Naive B cell (primary cell): Measurements from ENCODE around the gene CLEC2D. TPM values are rescaled to one million over a fixed set of nuclear protein-coding genes. Genes with fewer than 3 reads are reported as not detected.
A peak's percentile ranks its signal among the peaks of the same experiment; 100 is the strongest.
"Not testable (repeated sequence)": the region's sequence is repeated elsewhere in the genome, so short reads cannot be mapped to it uniquely, and the experiment has no call there.

Experiments
- ATAC-seq, 2 donors: fragments of 150-1000 bp; cut with Tn5 transposase; 2 replicates each; pipeline ENCODE4 v1.10.0; 2021; ENCODE audit warnings: low read depth in 2 of 2, mild to moderate bottlenecking in 2 of 2, moderate library complexity in 2 of 2
- DNase-seq: peaks from one replicate; pipeline ENCODE4 v3.0.0; 2022
- H3K27ac Mint-ChIP-seq, 6 donors: one replicate each; pipeline ENCODE4 v1.8.0; 2020 to 2022; ENCODE audit warnings: mild to moderate bottlenecking in 6 of 6, mixed read lengths in 6 of 6, moderate library complexity in 5 of 6, inconsistent platforms in 2 of 6
- H3K27me3 Mint-ChIP-seq, 3 donors: one replicate each; pipeline ENCODE4 v1.8.0; 2021 to 2022; ENCODE audit warnings: mixed read lengths in 3 of 3, mild to moderate bottlenecking in 1 of 3
- H3K36me3 Mint-ChIP-seq, 2 donors: one replicate each; pipeline ENCODE4 v1.8.0; 2020 to 2022; ENCODE audit warnings: mixed read lengths in 2 of 2, inconsistent platforms in 1 of 2, mild to moderate bottlenecking in 1 of 2
- H3K4me1 Mint-ChIP-seq, 3 donors: one replicate each; pipeline ENCODE4 v1.8.0; 2020 to 2022; ENCODE audit warnings: mixed read lengths in 3 of 3, inconsistent platforms in 1 of 3, mild to moderate bottlenecking in 1 of 3, moderate library complexity in 1 of 3
- H3K4me3 Mint-ChIP-seq, 8 donors: one replicate each; pipeline ENCODE4 v1.8.0; 2020 to 2022; ENCODE audit warnings: mild to moderate bottlenecking in 8 of 8, mixed read lengths in 8 of 8, moderate library complexity in 8 of 8, inconsistent platforms in 2 of 8
- H3K9me3 Mint-ChIP-seq, 7 donors: one replicate each; pipeline ENCODE4 v1.8.0; 2020 to 2022; ENCODE audit warnings: mixed read lengths in 7 of 7, mild to moderate bottlenecking in 5 of 7, inconsistent platforms in 2 of 7, moderate library complexity in 1 of 7
- polyA plus RNA-seq, 6 donors: library from polyadenylated mRNA; unstranded; fragments of 300-500 nt; fragmentation: Illumina TruSeq; gene quantifications; one replicate each; pipeline ENCODE4 v1.2.3, GENCODE V29; 2021; ENCODE audit warnings: low read depth in 6 of 6

The CLEC2D gene
- polyA plus RNA-seq, 6 donors from 2014 or later: 329 to 467 (median 350) TPM

- Mint-ChIP-seq H3K36me3 (peaks cover 45 to 47% of the 10 kb centered on the region in 2 donors), H3K4me3 (peak overlapping the region; percentile 55 to 95 (median 82)), H3K27ac (peak overlapping the region; percentile 81 to 97 (median 85)), H3K9me3 (peaks cover 0 to 11% (median 2%) of the 10 kb centered on the region in 7 donors), H3K27me3 (no peaks in the 10 kb centered on the region), H3K4me1 (peaks cover 56 to 66% (median 58%) of the 10 kb centered on the region in 3 donors)
- ATAC-seq (no peak), DNase-seq (no peak)
These were observed 1.1 kb upstream of the CLEC2D start for GRCh38 chr12:9668161-9669018.

- no peaks in the 10 kb centered on the region for H3K27me3 Mint-ChIP-seq
- peaks cover 56 to 68% (median 59%) of the 10 kb centered on the region in 3 donors for H3K4me1 Mint-ChIP-seq
- peak overlapping the region; percentile 81 to 97 (median 85) for H3K27ac Mint-ChIP-seq
- DNase-seq (no peak), ATAC-seq (no peak)
- H3K9me3 Mint-ChIP-seq: peaks cover 0 to 11% (median 2%) of the 10 kb centered on the region in 7 donors
- H3K36me3 Mint-ChIP-seq: peaks cover 39 to 43% of the 10 kb centered on the region in 2 donors
- H3K4me3 Mint-ChIP-seq: peak overlapping the region in 6 of 8 donors; percentile 55 to 95 (median 94)
These were observed 540 bp upstream of the CLEC2D start for GRCh38 chr12:9669019-9669326.

GRCh38 chr12:9672340-9672739 lies 2.8 kb downstream of the CLEC2D start:
- DNase-seq, H3K27me3 Mint-ChIP-seq, ATAC-seq: not testable (repeated sequence)
- peak overlapping the region; percentile 87 to 96 (median 94) for H3K4me3 Mint-ChIP-seq
- peaks cover 0 to 17% (median 7%) of the 10 kb centered on the region in 7 donors for H3K9me3 Mint-ChIP-seq
- peaks cover 74 to 86% (median 81%) of the 10 kb centered on the region in 3 donors for H3K4me1 Mint-ChIP-seq
- H3K36me3 Mint-ChIP-seq: peaks cover 48 to 61% of the 10 kb centered on the region in 2 donors
- H3K27ac Mint-ChIP-seq: peak overlapping the region; percentile 81 to 95 (median 90)

- H3K27me3 Mint-ChIP-seq: no peaks in the 10 kb centered on the region
- DNase-seq: no peak
These were observed 4.1 kb downstream of the CLEC2D start for GRCh38 chr12:9673404-9674225.

GRCh38 chr12:9674226-9674590 lies 4.7 kb downstream of the CLEC2D start:
- Mint-ChIP-seq H3K4me1 (peaks cover 71 to 83% (median 79%) of the 10 kb centered on the region in 3 donors), H3K27ac (peak overlapping the region in 4 of 6 donors; percentile 90 to 95 (median 92)), H3K27me3 (no peaks in the 10 kb centered on the region), H3K36me3 (peaks cover 49 to 72% of the 10 kb centered on the region in 2 donors), H3K4me3 (peak overlapping the region; percentile 87 to 96 (median 94)), H3K9me3 (peaks cover 0 to 18% (median 7%) of the 10 kb centered on the region in 7 donors)
- ATAC-seq: peak in 1 of 2 donors; percentile 4
- DNase-seq: no peak

More at GRCh38 chr12:9673404-9674225, 4.1 kb downstream of the CLEC2D start:
- peaks cover 49 to 70% of the 10 kb centered on the region in 2 donors for H3K36me3 Mint-ChIP-seq
- H3K9me3 Mint-ChIP-seq: peaks cover 0 to 17% (median 7%) of the 10 kb centered on the region in 7 donors
- peaks cover 74 to 86% (median 81%) of the 10 kb centered on the region in 3 donors for H3K4me1 Mint-ChIP-seq
- peak; percentile 34 to 48 for ATAC-seq
- peak overlapping the region; percentile 87 to 96 (median 94) for H3K4me3 Mint-ChIP-seq
- H3K27ac Mint-ChIP-seq: peak overlapping the region; percentile 84 to 93 (median 90)

GRCh38 chr12:9682508-9682907 lies 13.0 kb downstream of the CLEC2D start:
- Mint-ChIP-seq H3K4me1 (peaks cover 56 to 72% (median 70%) of the 10 kb centered on the region in 3 donors), H3K36me3 (peaks cover 56 to 65% of the 10 kb centered on the region in 2 donors), H3K27ac (peak overlapping the region in 4 of 6 donors; percentile 7 to 94 (median 64)), H3K4me3 (peak overlapping the region in 2 of 8 donors; percentile 1 to 43), H3K9me3 (peaks cover 0 to 38% (median 27%) of the 10 kb centered on the region in 7 donors)
- ATAC-seq, DNase-seq, H3K27me3 Mint-ChIP-seq: not testable (repeated sequence)

GRCh38 chr12:9682949-9683348 lies 13.4 kb downstream of the CLEC2D start:
- H3K27me3 Mint-ChIP-seq, ATAC-seq, DNase-seq: not testable (repeated sequence)
- Mint-ChIP-seq H3K4me3 (peak overlapping the region in 3 of 8 donors; percentile 1 to 40 (median 27)), H3K9me3 (peaks cover 0 to 38% (median 27%) of the 10 kb centered on the region in 7 donors), H3K27ac (peak overlapping the region in 4 of 6 donors; percentile 47 to 92 (median 69)), H3K4me1 (peaks cover 52 to 68% (median 66%) of the 10 kb centered on the region in 3 donors), H3K36me3 (peaks cover 54 to 64% of the 10 kb centered on the region in 2 donors)

- DNase-seq, H3K27me3 Mint-ChIP-seq: not testable (repeated sequence)
- peak; percentile 74 to 88 for ATAC-seq
- Mint-ChIP-seq H3K4me1 (peaks cover 37 to 58% (median 52%) of the 10 kb centered on the region in 3 donors), H3K36me3 (peaks cover 60 to 61% of the 10 kb centered on the region in 2 donors), H3K27ac (peak overlapping the region in 5 of 6 donors; percentile 24 to 90 (median 80)), H3K4me3 (peak overlapping the region; percentile 8 to 85 (median 60)), H3K9me3 (peaks cover 0 to 39% (median 19%) of the 10 kb centered on the region in 7 donors)
These were observed 15.9 kb downstream of the CLEC2D start for GRCh38 chr12:9685366-9685765.

GRCh38 chr12:9685915-9686314 lies 16.4 kb downstream of the CLEC2D start:
- H3K4me1 Mint-ChIP-seq: peaks cover 37 to 58% (median 52%) of the 10 kb centered on the region in 3 donors
- H3K9me3 Mint-ChIP-seq: peaks cover 0 to 34% (median 14%) of the 10 kb centered on the region in 7 donors
- peak overlapping the region in 5 of 6 donors; percentile 51 to 90 (median 80) for H3K27ac Mint-ChIP-seq
- peaks cover 59 to 61% of the 10 kb centered on the region in 2 donors for H3K36me3 Mint-ChIP-seq
- no peak for DNase-seq
- ATAC-seq: no peak
- no peaks in the 10 kb centered on the region for H3K27me3 Mint-ChIP-seq
- peak overlapping the region in 7 of 8 donors; percentile 46 to 85 (median 74) for H3K4me3 Mint-ChIP-seq

GRCh38 chr12:9687228-9687627 lies 17.7 kb downstream of the CLEC2D start:
- Mint-ChIP-seq H3K9me3 (peaks cover 0 to 28% (median 11%) of the 10 kb centered on the region in 7 donors), H3K4me3 (peak overlapping the region in 2 of 8 donors; percentile 25 to 35), H3K4me1 (peaks cover 33 to 56% (median 51%) of the 10 kb centered on the region in 3 donors), H3K27me3 (no peaks in the 10 kb centered on the region), H3K36me3 (peaks cover 62 to 64% of the 10 kb centered on the region in 2 donors), H3K27ac (peak overlapping the region in 5 of 6 donors; percentile 27 to 85 (median 73))
- ATAC-seq (peak in 1 of 2 donors; percentile 40), DNase-seq (no peak)

GRCh38 chr12:9692909-9693308 lies 23.4 kb downstream of the CLEC2D start:
- H3K36me3 Mint-ChIP-seq: peaks cover 73 to 81% of the 10 kb centered on the region in 2 donors

GRCh38 chr12:9694241-9694640 lies 24.7 kb downstream of the CLEC2D start:
- Mint-ChIP-seq H3K36me3 (peaks cover 64 to 72% of the 10 kb centered on the region in 2 donors), H3K4me3 (peak overlapping the region in 1 of 8 donors; percentile 10), H3K27ac (peak overlapping the region in 4 of 6 donors; percentile 38 to 79 (median 64)), H3K27me3 (no peaks in the 10 kb centered on the region), H3K9me3 (peaks cover 4 to 23% (median 12%) of the 10 kb centered on the region in 7 donors), H3K4me1 (peaks cover 25 to 59% (median 31%) of the 10 kb centered on the region in 3 donors)
- ATAC-seq (no peak), DNase-seq (no peak)

More at GRCh38 chr12:9692909-9693308, 23.4 kb downstream of the CLEC2D start:
- Mint-ChIP-seq H3K4me1 (peaks cover 13 to 47% (median 20%) of the 10 kb centered on the region in 3 donors), H3K4me3 (no peak overlapping the region), H3K9me3 (peaks cover 4 to 25% (median 10%) of the 10 kb centered on the region in 7 donors), H3K27ac (peak overlapping the region in 3 of 6 donors; percentile 33 to 82 (median 78)), H3K27me3 (no peaks in the 10 kb centered on the region)
- ATAC-seq (no peak), DNase-seq (no peak)
